ENCODE results near the gene LIPC. TPM values are rescaled to one million over a fixed set of nuclear protein-coding genes. Genes with fewer than 3 reads are reported as not detected.

LIPC gene
- total RNA-seq, 1 experiment from 2014 or later = not detected

- Mint-ChIP-seq H3K9me3 (peaks cover 17% of the 10 kb centered on the region), H3K27me3 (ENCODE audit: low read depth) (no peaks in the 10 kb centered on the region), H3K4me3 (no peak overlapping the region), H3K27ac (no peak overlapping the region), H3K4me1 (no peaks in the 10 kb centered on the region), H3K36me3 (peaks cover 8% of the 10 kb centered on the region)
- TF ChIP-seq, protein P1, sequence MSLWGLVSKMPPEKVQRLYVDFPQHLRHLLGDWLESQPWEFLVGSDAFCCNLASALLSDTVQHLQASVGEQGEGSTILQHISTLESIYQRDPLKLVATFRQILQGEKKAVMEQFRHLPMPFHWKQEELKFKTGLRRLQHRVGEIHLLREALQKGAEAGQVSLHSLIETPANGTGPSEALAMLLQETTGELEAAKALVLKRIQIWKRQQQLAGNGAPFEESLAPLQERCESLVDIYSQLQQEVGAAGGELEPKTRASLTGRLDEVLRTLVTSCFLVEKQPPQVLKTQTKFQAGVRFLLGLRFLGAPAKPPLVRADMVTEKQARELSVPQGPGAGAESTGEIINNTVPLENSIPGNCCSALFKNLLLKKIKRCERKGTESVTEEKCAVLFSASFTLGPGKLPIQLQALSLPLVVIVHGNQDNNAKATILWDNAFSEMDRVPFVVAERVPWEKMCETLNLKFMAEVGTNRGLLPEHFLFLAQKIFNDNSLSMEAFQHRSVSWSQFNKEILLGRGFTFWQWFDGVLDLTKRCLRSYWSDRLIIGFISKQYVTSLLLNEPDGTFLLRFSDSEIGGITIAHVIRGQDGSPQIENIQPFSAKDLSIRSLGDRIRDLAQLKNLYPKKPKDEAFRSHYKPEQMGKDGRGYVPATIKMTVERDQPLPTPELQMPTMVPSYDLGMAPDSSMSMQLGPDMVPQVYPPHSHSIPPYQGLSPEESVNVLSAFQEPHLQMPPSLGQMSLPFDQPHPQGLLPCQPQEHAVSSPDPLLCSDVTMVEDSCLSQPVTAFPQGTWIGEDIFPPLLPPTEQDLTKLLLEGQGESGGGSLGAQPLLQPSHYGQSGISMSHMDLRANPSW (CRISPR knock-in tag; conservative IDR thresholded peaks at IDR 0.05; ENCODE audit: low read depth) = no peak
- TF ChIP-seq E2F1 (CRISPR knock-in tag; IDR thresholded peaks at IDR 0.05) (no peak), HMGA2 (CRISPR knock-in tag; IDR thresholded peaks at IDR 0.05) (no peak), AFF4 (CRISPR knock-in tag; IDR thresholded peaks at IDR 0.05; ENCODE audit: borderline replicate concordance) (no peak), ZNF138 (CRISPR knock-in tag; conservative IDR thresholded peaks at IDR 0.05) (no peak), ZNF317 (CRISPR knock-in tag; IDR thresholded peaks at IDR 0.05; ENCODE audit: borderline replicate concordance, low read depth) (no peak), ZNF121 (CRISPR knock-in tag; IDR thresholded peaks at IDR 0.05) (no peak), ZNF425 (CRISPR knock-in tag; conservative IDR thresholded peaks at IDR 0.05) (no peak), JAZF1 (CRISPR knock-in tag; IDR thresholded peaks at IDR 0.05) (no peak), NFATC4 (CRISPR knock-in tag; IDR thresholded peaks at IDR 0.05) (no peak), CBFB (CRISPR knock-in tag; IDR thresholded peaks at IDR 0.05; ENCODE audit: low read depth) (no peak), MAX (CRISPR knock-in tag; IDR thresholded peaks at IDR 0.05) (no peak), NR2C2 (CRISPR knock-in tag; IDR thresholded peaks at IDR 0.05) (no peak), USF2 (CRISPR knock-in tag; IDR thresholded peaks at IDR 0.05) (no peak)
- TF ChIP-seq, protein P2, sequence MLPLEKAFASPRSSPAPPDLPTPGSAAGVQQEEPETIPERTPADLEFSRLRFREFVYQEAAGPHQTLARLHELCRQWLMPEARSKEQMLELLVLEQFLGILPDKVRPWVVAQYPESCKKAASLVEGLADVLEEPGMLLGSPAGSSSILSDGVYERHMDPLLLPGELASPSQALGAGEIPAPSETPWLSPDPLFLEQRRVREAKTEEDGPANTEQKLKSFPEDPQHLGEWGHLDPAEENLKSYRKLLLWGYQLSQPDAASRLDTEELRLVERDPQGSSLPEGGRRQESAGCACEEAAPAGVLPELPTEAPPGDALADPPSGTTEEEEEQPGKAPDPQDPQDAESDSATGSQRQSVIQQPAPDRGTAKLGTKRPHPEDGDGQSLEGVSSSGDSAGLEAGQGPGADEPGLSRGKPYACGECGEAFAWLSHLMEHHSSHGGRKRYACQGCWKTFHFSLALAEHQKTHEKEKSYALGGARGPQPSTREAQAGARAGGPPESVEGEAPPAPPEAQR (CRISPR knock-in tag; IDR thresholded peaks at IDR 0.05) = no peak
- TF ChIP-seq, protein P3, sequence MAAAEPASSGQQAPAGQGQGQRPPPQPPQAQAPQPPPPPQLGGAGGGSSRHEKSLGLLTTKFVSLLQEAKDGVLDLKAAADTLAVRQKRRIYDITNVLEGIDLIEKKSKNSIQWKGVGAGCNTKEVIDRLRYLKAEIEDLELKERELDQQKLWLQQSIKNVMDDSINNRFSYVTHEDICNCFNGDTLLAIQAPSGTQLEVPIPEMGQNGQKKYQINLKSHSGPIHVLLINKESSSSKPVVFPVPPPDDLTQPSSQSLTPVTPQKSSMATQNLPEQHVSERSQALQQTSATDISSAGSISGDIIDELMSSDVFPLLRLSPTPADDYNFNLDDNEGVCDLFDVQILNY (CRISPR knock-in tag; IDR thresholded peaks at IDR 0.05) = no peak
- ChIA-PET CTCF (no interaction called here), POLR2A (no interaction called here)
- DNase-seq (ENCODE audit: low spot score) (no peak), ATAC-seq (no peak)
Observed at GRCh38 chr15:58491499-58492202, 59.9 kb downstream of the LIPC start.
